Stomach (tissue), 9 donors: ENCODE data around the gene DDT. TPM values are rescaled to one million over a fixed set of nuclear protein-coding genes. Genes with fewer than 3 reads are reported as not detected.
"Not testable (repeated sequence)": the region's sequence is repeated elsewhere in the genome, so short reads cannot be mapped to it uniquely, and the experiment has no call there.

ENCODE experiments used
- DNase-seq, 2 donors: peaks; one replicate each; pipeline versions ENCODE4 v3.0.0 to v3.0.0-alpha.2; 2013 to 2019
- H3K27ac ChIP-seq, 5 donors: fragments of 200-600 bp in 4 of 5; sonication (generic) in 4 of 5; one replicate each; pipeline ENCODE4 v1.5.1; 2013 to 2019; ENCODE audit warnings: mild to moderate bottlenecking in 1 of 5, moderate library complexity in 1 of 5
- H3K27me3 ChIP-seq, 3 donors: fragments of 200-600 bp; sonication (generic); one replicate each; pipeline ENCODE4 v1.5.1; 2017 to 2019; ENCODE audit warnings: mixed run types in 1 of 3
- H3K36me3 ChIP-seq, 4 donors: fragments of 200-600 bp; sonication (generic); 1 replicate in 3 of 4; 2 replicates in 1 of 4; pipeline ENCODE4 v1.5.1; 2016 to 2019
- H3K4me1 ChIP-seq, 4 donors: fragments of 200-600 bp; sonication (generic); one replicate each; pipeline ENCODE4 v1.5.1; 2016 to 2019
- H3K4me3 ChIP-seq, 4 donors: fragments of 200-600 bp; sonication (generic) in 3 of 4; one replicate each; pipeline ENCODE4 v1.5.1; 2016 to 2019; ENCODE audit warnings: mild to moderate bottlenecking in 1 of 4
- H3K9me3 ChIP-seq, 4 donors: fragments of 200-600 bp; sonication (generic); one replicate each; pipeline ENCODE4 v1.5.1; 2016 to 2019
- CTCF ChIP-seq, 7 experiments: fragments of 450-650 bp in 4 of 7; fragments of 200-600 bp in 3 of 7; sonication (generic) in 3 of 7; IDR thresholded peaks; one replicate each; pipeline ENCODE4 v1.5.1; 2016 to 2019; ENCODE audit warnings: antibody characterized with exemption in 7 of 7, control low read depth in 2 of 7, mild to moderate bottlenecking in 1 of 7
- EP300 ChIP-seq: sonication (generic); formaldehyde crosslinking; IDR thresholded peaks from one replicate; pipeline ENCODE4 v1.6.1; 2017; ENCODE audit warnings: antibody characterized with exemption
- POLR2A ChIP-seq, 4 donors: fragments of 450-650 bp; IDR thresholded peaks; one replicate each; pipeline ENCODE4 v1.6.1; 2016; ENCODE audit warnings: antibody characterized with exemption in 4 of 4, control low read depth in 2 of 4, mild to moderate bottlenecking in 1 of 4, moderate library complexity in 1 of 4
- POLR2AphosphoS5 ChIP-seq, 3 donors: sonication (generic); formaldehyde crosslinking; IDR thresholded peaks; one replicate each; pipeline ENCODE4 v1.6.1; 2016; ENCODE audit warnings: antibody characterized with exemption in 3 of 3
- WGBS, 5 donors: extraction: QIAGEN DNeasy Blood & Tissue Kit in 3 of 5; methylation state at CpG; one replicate each; pipeline versions ENCODE4 v1.1.5 to v1.1.7; 2013 to 2018; 5-methylcytosine and 5-hydroxymethylcytosine counted together
- intact Hi-C: fragments of 100-400 bp; cut with DNase I; formaldehyde crosslinking; loops from one replicate; pipeline ENCODE4 v1.15.1; 2023; ENCODE audit warnings: low total_unique reads
- polyA plus RNA-seq, 3 donors: library from polyadenylated mRNA; stranded (reverse); fragments of 200-250 nt; gene quantifications; one replicate each; pipeline ENCODE4 v1.2.3, GENCODE V29; 2013
- total RNA-seq, 5 donors: library from RNA; depleted of rRNA; stranded (reverse); fragments of >200 nt; gene quantifications; one replicate each; pipeline versions ENCODE4 v1.1.0 to v1.2.3, GENCODE V29; 2014 to 2016
- donor health status: healthy with polysubstance abuse.
- donor health status: Bipolar disorder and iron deficiency.
- donor health status: healthy.

DDT gene
- total and polyA plus RNA-seq, 8 donors: 72.5 to 534 (median 285) TPM

GRCh38 chr22:23984430-23984829 is 10.2 kb upstream of the DDT start:
- H3K27ac ChIP-seq: no peak overlapping the region
- no peaks in the 10 kb centered on the region for H3K36me3 ChIP-seq
- DNase-seq: peak in 1 of 2 donors; percentile 73
- intact Hi-C loops: no loop called here
- TF ChIP-seq POLR2AphosphoS5 (IDR thresholded peaks at IDR 0.05) (no peak), CTCF (IDR thresholded peaks at IDR 0.05) (peak in 2 of 7 experiments; percentile 29 to 50)
- peaks cover 0 to 5% (median 0%) of the 10 kb centered on the region in 4 donors for H3K4me1 ChIP-seq
- H3K27me3 ChIP-seq: no peaks in the 10 kb centered on the region
- WGBS, 5 donors: 47 to 54% (median 49%) methylated on average over 6 of the region's 6 CpGs; no CpG with 5 or more reads in 2 of the 5 donors
- H3K4me3 ChIP-seq: no peak overlapping the region
- no peaks in the 10 kb centered on the region for H3K9me3 ChIP-seq

GRCh38 chr22:23980567-23980966 is 6.3 kb upstream of the DDT start:
- H3K4me3 ChIP-seq, H3K36me3 ChIP-seq, H3K4me1 ChIP-seq, intact Hi-C loops, DNase-seq, H3K27me3 ChIP-seq, H3K27ac ChIP-seq, H3K9me3 ChIP-seq: not testable (repeated sequence)
- 22 to 53% (median 35%) methylated on average over 3 to 6 of the region's 7 CpGs for WGBS, 5 donors

GRCh38 chr22:23979557-23980240 is 5.5 kb upstream of the DDT start, which contains the start of gene GSTT2:
Gene GSTT2, plus strand, starts transcription at chr22:23980134.
- H3K27ac ChIP-seq, intact Hi-C loops, H3K9me3 ChIP-seq, H3K4me1 ChIP-seq, DNase-seq, H3K36me3 ChIP-seq, H3K27me3 ChIP-seq, H3K4me3 ChIP-seq: not testable (repeated sequence)
- WGBS, 5 donors: no CpG with 5 or more reads among the region's 41 CpGs

- H3K9me3 ChIP-seq, H3K4me1 ChIP-seq, DNase-seq, intact Hi-C loops, H3K4me3 ChIP-seq, H3K27me3 ChIP-seq, H3K36me3 ChIP-seq, H3K27ac ChIP-seq: not testable (repeated sequence)
- 76 to 79% (median 79%) methylated on average over 3 to 7 of the region's 12 CpGs; no CpG with 5 or more reads in 2 of the 5 donors for WGBS, 5 donors
Observed at GRCh38 chr22:23977304-23977703, 3.1 kb upstream of the DDT start.

DNA sequence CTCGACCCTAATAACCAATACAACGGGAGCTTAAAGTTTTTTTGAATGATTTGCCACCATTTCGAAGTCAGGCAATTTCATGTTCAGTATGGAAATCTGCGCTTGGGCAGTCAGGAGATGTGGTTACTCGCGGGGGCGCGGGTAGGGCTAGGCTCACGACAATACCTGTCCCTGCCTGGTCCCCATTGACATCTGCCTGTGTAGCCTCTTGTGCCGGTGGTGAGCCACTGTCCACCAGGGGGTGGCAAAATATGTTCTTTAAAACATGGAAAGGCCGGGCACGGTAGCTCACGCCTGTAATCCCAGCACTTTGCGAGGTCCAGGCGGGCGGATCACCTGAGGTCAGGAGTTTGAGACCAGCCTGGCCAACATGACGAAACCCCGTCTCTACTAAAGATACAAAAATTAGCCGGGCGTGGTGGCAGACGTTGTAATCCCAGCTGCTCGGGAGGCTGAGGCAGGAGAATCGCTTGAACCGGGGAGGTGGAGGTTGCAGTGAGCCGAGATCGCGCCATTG is 653 bp upstream of the DDT start:
- intact Hi-C loops: loop anchor here (5.0 kb wide), 1 partner anchor 48 kb away; no protein-coding TSS in a partner anchor
- peaks cover 0 to 21% (median 9%) of the 10 kb centered on the region in 4 donors for H3K4me1 ChIP-seq
- not testable (repeated sequence) for DNase-seq, H3K4me3 ChIP-seq, H3K27ac ChIP-seq, H3K9me3 ChIP-seq, H3K27me3 ChIP-seq
- H3K36me3 ChIP-seq: peaks cover 20 to 22% (median 21%) of the 10 kb centered on the region in 4 donors
- WGBS, 5 donors: 9 to 17% (median 13%) methylated on average over 5 to 8 of the region's 27 CpGs; no CpG with 5 or more reads in 1 of the 5 donors

GRCh38 chr22:23971927-23972326 is 2.3 kb downstream of the DDT start:
- H3K27ac ChIP-seq: not testable (repeated sequence)
- peaks cover 25 to 31% (median 29%) of the 10 kb centered on the region in 4 donors for H3K36me3 ChIP-seq

GRCh38 chr22:23970816-23971486 is 3.3 kb downstream of the DDT start:
- Histone ChIP-seq H3K4me3 (no peak overlapping the region), H3K27me3 (no peaks in the 10 kb centered on the region), H3K4me1 (peaks cover 0 to 30% (median 13%) of the 10 kb centered on the region in 4 donors), H3K27ac (peak overlapping the region in 1 of 5 donors; percentile 4), H3K36me3 (peaks cover 25 to 31% (median 29%) of the 10 kb centered on the region in 4 donors), H3K9me3 (no peaks in the 10 kb centered on the region)
- DNase-seq: peak in 1 of 2 donors; percentile 2
- intact Hi-C loops: loop anchor here (5.0 kb wide), 1 partner anchor 44 kb away; no protein-coding TSS in a partner anchor
- TF ChIP-seq POLR2AphosphoS5 (IDR thresholded peaks at IDR 0.05) (no peak), CTCF (IDR thresholded peaks at IDR 0.05) (no peak), POLR2A (IDR thresholded peaks at IDR 0.05) (no peak), EP300 (no peak)
- 58 to 84% (median 61%) methylated on average over 6 of the region's 6 CpGs for WGBS, 5 donors

More at GRCh38 chr22:23971927-23972326, 2.3 kb downstream of the DDT start:
- intact Hi-C loops: loop anchor here (5.0 kb wide), 1 partner anchor 45 kb away; no protein-coding TSS in a partner anchor
- peaks cover 0 to 30% (median 13%) of the 10 kb centered on the region in 4 donors for H3K4me1 ChIP-seq
- not testable (repeated sequence) for H3K27me3 ChIP-seq, H3K4me3 ChIP-seq, H3K9me3 ChIP-seq, DNase-seq
- 87 to 94% (median 91%) methylated on average over 3 of the region's 3 CpGs for WGBS, 5 donors
